HG03108 (cell line): ENCODE results near the gene NHLRC1.
"Not testable (repeated sequence)": the region's sequence is repeated elsewhere in the genome, so short reads cannot be mapped to it uniquely, and the experiment has no call there.

Experiments
- ATAC-seq: cut with Tn5 transposase; IDR thresholded peaks from one replicate; pipeline ENCODE4 v1.9.1; 2021; ENCODE audit warnings: moderate library complexity; ENCODE audit not compliant: unreplicated experiment

NHLRC1 gene

DNA sequence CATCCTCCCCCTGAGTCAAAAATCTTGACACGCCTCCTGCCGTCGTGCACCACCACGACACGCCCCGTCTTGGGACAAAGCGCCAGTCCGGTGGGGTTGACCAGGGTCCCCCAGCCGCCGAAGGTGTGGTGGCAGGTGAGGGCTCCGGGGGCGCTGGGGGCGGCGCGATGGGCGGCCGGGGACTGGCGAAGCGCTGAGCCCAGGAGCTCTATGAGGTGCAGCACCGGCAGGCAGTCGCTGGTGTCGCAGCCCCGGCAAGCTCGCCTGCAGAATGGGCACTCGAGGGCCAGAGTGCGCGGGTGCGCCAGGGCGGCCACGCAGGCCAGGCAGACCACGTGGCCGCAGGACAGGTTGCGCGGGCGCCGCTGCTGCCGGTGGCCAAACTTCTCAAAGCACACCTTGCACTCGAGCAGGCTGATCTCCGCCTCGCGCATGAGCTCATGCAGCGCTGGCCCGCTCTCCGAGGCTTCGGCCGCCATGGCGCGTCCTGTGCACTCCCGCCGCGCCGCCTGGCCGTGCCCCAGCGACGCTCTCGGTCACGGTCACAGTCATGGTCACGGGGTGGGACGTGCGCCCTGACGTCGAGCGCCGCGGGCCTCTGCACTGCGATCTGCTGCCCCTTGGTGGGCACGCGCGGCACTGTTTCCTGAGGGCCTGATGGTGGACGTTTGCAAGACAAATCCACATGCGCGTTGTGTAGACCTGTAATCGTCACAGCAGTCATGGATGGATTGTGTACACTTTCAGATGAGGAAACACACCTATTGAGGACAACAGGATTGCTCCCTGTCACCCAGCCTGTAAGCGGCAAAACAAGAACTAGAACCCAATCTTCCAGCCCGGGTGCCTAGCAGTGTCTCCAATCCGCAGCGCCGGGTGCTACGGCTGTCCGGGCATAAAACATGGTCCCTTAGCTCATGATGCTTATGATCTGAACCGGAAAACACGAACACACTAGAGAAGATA is at the start of gene NHLRC1:
TSS of gene NHLRC1 (minus strand) at position 550 of the 966 bp plus-strand sequence. CDS start at position 479, 71 bp downstream.
- ATAC-seq: peak; percentile 99

DNA sequence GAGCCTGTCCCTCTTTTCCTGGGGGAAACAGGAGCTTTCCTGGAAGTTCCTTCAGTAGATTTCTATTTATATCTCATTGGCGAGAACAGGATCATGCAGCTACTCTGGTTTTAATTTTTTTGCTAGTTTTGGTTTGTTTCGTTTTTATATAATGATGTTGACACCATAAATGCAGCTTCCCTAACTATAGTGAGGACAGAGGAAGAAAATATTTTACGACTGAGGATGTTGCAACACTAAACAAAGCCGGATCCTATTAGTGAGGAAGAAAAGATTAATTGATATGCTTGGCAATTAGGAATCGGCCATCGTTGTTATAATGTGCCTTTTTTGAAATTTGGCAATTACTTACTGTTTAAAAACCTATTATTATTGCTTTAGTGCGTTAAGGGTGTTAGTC is 49.4 kb upstream of the NHLRC1 start:
- ATAC-seq: no peak

DNA sequence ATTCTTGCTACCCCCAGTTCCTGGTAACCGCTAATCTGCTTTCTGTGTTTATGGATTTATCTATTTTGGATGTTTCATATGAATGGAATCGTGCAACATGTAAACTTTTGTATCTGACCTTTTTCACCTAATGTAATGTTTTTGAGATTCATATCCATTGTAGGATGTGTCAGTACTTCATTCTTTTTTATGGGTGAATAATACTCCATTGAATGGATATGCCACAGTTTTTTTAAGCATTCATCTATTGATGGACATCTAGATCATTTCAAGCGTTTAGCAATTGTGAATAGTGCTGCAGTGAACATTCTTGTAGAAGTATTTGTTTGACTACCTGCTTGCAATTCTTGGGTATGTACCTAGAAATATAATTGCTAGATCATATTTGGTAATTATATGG is 45.8 kb upstream of the NHLRC1 start:
- no peak for ATAC-seq

DNA sequence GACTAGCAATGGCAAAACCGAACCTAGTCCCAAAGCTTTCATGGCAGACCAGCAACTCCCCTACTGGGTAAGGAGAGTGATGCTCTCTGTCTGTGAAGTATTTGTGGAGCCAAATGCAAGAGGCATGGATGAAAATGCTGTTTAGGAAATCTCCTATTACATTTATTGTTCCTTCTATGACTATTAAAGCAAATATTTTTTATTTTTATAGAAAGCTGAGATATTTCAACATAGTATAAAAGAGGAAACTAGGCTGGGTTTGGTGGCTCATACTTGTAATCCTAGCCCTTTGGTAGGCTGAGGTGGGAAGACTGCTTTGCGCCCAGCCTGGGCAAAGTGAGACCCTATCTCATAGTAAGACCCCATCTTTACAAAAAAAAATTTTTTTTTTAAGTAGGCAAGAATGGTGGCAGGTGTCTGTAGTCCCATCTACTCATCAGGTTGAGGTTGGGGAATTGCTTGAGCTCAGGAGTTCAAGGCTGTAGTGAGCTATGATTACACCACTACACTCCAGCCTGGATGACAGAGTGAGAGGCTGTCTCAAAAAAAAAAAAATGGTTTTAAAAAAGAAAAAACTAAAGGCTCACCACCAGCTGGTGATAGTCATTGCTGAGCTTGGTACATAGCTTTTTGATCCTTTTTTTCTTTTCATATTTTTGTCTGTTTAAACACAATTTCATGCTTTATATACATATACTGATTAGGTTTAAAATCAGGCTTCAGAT is 44.0 kb upstream of the NHLRC1 start:
- ATAC-seq: no peak

DNA sequence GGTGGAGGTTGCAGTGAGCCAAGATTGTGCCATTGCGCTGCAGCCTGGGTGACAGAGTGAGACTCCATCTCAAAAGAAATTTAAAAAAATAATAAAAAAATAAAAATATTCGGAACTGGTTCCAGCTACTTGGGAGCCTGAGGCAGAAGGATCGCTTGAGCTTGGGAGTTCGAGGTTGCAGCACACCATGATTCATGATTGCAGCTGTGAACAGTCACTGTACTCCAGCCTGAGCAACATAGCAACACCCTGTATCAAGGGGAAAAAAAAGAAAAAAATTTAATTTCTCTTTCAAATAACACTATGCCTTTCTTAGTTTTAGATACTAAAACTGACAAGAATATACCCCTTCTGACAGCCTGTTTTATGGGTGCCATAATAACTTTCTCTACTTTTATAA is 43.3 kb upstream of the NHLRC1 start:
- ATAC-seq: no peak

DNA sequence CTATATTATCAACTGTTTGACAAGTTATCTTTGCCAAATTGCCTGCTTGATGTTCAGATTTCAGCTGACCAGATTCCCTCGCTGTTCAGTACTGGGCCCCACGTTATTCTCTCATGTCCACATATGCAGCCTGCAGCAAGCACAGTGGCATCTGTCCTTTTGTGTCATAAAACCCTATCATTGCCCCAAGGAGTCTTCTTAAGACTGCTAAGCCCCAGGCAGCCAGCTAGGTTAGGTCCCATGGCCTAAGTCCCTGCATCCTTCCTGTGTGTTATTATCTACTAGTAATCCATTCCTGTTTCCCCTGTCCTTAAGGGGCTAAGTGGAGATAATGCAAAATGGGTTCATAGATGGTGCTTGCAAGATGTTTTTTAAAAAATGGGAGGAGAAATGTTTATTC is 39.9 kb upstream of the NHLRC1 start:
- no peak for ATAC-seq

DNA sequence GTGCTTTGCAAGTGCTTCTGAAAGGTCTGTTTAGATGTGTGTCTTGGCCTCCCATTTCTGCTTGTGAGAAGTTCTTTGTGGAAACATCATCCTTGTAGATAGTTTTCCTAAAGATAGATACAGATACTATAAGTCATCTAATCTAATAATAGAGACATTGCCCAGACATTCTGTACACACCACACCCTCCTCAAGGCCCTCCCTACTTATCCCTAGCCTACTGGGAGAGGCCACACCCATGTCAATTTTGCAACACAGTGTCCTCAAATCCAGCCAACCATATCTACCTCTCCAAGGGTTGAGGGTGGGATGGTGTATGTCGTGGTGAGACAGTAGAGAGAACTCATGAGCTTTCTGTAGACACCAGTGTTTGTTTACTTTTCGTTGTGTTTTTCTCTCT is 39.0 kb upstream of the NHLRC1 start:
- no peak for ATAC-seq

DNA sequence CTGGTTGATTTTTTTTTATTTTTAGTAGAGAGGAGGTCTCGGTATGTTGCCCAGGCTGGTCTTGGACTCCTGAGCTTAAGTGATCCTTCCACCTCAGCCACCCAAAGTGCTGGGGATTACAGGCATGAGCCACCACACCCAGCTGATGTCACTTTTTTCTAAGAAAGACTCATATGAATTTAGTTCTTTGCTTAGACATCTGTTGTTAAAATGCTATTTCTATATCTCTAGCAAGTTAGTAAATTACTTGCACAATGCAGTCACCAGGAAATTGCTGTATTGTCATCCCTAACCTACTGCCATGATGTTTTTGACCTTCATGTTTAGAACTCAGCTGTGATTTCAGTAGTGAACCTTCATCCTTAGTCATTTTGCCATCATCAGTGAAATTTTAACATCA is 38.4 kb upstream of the NHLRC1 start:
- ATAC-seq: no peak

DNA sequence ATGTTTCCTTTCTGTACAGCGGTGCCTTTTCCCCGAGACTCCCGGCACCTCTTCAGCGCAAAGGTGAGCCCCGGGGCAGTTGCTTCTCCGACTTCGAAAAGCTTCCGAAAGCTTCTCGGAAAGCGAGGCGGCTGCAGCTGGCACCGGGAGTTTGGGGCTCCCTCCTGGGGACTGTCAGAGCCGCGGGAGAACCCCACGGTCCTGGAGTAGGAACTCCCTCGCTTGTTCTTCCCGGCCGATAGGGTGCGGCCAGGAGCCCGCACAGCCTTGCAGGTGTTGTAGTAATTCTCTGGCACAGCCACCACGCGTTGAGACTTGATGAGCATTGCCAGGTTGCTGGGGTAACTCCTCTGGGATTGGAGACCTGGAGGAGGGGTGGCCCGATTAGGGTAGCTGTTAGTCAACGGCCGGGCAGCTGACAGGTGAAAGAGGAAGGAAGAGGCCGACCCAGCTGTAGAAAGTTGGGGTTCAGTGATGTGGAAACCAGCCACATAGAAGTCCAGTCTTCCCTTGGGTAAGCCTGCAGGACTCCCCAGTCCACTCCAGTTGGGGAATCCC is 33.5 kb upstream of the NHLRC1 start:
- peak; percentile 31 for ATAC-seq

DNA sequence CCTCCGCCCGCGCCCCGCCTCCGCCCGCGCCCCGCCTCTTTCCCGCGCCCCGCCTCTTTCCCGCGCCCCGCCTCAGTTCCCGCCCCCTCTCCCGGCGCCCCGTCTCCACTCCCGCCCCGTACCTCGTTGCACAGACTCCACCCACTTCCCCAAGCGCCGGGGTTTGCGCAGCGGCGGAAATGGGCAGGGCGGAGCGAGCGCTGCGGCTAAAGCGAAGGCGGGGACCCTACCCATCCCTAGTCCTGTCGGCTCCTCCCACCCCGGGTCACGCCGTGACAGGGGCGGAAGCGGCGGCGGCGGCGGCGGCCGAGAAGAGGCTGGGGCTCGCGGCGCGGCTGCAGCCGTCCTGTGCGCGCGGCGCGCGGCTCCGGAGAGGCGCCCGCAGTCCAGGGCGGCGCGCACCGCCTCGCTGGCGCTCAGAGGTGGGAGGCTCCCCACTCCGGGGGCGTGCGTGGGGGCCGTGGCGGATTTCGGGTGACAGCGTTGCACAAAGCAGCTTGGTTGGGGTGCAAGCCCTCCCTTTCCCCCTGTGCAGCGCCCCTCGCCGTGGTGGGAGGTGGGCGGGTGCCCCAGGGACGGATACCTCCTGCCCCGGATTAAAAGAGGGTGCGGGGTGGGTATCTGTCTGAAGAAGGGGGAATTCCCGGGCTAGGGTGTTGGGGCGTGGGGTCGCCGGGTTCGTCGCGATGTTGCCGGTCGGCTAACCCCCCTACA is 32.8 kb upstream of the NHLRC1 start, which contains the start of gene KDM1B:
TSS of gene KDM1B (plus strand) at position 273 of the 714 bp plus-strand sequence. CDS start 4,474 bp downstream, outside the sequence.
- ATAC-seq: peak; percentile 85

DNA sequence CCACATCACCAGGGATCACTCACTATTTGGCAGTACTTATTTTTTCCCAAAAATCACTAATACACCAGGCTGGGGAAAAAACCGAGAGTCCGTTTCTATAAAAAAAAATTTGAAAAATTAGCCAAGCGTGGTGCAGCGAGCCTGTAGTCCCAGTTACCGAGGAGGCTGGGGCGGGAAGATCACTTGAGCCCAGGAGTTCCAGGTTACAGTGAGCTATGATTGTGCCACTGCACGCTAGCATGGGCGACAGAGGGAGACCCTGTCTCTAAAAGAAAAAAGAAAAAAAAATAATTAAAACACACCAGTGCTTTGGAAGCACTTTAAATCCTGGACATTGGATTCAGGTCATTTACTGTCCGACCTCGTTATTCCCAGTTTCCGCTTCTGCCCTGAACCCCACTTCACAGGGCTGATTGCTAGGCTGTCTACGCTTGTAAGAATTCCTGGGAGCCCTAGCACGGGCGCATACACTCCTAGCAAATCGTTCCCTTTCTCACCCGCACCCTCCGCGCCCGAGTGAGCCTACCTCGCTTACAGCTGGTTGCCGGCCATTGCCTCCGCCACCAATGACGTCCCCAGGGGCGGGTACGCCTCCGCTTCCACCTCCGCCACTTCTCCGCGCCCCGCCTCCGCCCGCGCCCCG is 32.2 kb upstream of the NHLRC1 start, which contains the start of gene TPMT:
TSS of gene TPMT (minus strand) at position 571 of the 643 bp plus-strand sequence. CDS start 5,950 bp downstream, outside the sequence.
- peak; percentile 48 for ATAC-seq

DNA sequence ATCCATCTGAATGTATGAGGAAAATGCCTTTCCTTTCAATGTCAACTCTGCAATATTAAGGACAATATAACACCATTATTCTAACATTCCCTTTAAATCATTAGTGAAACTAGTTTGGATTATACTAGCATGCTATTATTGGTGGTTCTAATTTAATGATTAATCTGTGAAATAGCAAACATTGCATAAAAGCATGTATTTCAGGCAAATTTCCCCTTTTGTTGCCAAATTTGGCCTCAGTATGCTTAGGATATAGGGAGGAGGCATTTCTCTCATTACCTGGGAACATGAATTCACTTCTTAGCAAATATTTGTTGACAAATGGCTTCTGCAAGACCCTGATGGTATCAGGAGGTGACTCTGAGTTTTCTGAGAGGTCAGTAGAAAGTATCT is 30.8 kb upstream of the NHLRC1 start:
- no peak for ATAC-seq

DNA sequence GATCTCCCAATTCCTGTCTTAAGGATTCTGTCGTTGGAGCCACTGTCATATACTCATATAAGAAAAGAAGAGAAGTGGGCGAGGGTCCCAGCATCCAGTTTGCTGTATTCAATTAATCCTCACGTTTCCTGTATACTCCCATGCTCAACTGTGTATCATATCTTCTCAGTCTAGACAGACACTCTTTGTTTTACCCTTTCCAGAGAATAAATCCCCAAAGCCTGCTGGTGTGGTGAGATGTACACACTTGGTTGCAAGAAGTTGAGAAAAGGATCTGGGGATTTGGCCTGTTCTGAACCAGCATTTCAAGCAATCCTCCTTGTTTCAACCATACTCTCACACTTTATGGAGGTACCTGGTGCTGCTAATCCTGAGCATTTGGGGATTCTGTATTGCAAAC is 29.3 kb upstream of the NHLRC1 start:
- no peak for ATAC-seq

DNA sequence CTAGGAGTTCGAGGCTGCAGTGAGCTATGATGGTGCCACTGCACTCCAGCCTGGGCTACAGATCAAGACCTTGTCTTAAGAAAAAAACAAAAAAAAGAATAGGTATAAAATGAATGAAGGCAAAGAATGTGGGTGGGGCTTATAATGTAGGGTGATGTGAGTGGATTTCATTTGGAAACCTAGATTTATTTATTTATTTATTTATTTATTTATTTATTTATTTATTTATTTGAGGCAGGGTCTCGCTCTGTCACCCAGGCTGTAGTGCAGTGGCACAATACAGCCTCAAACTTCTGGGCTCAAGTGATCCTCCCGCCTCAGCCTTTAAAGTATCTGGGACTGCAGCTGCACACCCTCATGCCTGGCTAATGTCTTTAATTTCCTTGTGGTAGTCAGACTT is 28.9 kb upstream of the NHLRC1 start:
- not testable (repeated sequence) for ATAC-seq

DNA sequence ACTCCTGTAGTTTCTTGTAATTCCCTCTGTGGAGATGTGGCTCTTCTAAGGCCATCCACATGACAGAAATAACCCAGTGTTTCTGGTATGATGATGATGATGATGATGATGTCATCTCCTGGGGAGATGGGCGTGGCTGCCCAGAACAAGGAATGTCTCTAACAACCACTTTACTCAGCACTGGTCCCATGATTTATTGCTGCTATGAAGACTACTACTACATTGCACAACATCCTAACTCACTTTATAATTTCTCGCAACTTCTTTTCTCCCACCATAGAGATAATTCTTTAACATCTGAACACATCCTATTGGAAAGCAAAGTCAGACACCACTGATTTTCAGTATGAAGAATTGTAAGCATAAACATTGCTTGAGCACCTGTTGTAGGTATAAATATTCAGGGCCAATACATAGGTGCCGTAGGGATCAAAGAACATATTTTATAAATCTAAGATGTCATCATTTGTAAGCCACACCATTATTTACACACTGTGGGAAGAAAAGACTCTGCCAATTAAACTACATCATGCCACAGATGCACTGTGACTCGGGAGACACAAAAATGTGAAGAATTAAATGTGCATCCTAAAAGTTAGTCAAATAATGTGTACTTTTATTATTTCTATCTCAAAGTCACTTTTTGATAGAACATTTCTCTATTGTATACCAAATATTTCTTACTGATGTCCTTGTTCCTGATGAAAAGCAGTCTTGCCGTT is 26.0 kb upstream of the NHLRC1 start:
- no peak for ATAC-seq

DNA sequence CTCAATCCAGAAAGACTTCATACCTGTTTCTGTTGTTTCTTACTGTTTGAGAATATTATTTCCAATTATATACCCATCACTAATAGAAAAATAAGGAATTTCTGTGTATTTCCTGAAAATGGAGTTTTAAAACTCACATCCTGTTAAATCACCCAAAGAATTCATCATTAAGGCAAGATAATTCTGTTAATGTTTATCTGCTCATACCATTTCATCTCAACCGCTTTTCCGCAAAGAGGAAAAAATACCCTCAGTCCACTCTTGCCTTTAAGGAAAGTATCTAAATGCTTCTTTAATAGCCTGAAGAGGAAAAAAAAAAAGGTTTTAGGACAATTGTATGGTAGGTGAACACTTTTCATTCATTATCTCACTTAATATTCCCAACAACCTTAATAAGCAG is 25.1 kb upstream of the NHLRC1 start:
- no peak for ATAC-seq

DNA sequence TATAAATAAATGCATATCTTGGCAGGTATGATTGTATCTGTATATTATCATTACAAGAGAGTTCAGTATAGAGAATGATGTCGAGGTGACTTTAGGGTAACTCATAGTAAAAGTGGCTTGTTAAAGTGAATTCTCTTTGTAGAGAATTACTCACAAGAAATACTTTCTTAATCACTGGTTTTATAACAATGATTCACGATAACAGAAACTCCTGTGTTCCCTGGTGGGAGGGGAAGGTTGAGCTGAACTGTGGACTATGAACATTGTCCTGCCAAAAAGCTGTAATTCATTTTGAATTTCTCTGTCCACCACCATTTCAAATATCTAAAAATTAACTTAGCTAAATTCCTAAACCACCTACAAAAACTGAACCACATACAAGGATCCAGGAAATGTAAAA is 24.7 kb upstream of the NHLRC1 start:
- ATAC-seq: no peak

DNA sequence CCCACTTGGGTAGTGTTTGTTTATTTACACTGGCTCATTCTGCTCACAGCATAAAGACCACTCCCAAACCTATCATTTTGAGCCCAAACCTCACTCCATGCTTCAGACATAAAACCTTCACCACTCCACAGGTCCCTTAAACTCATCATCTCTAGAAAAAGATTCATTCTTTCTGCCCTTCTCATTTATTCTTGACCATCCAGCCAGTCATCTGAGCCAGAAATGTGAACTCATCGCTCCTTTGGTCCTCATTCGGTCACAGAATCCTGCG is 20.0 kb upstream of the NHLRC1 start:
- no peak for ATAC-seq

DNA sequence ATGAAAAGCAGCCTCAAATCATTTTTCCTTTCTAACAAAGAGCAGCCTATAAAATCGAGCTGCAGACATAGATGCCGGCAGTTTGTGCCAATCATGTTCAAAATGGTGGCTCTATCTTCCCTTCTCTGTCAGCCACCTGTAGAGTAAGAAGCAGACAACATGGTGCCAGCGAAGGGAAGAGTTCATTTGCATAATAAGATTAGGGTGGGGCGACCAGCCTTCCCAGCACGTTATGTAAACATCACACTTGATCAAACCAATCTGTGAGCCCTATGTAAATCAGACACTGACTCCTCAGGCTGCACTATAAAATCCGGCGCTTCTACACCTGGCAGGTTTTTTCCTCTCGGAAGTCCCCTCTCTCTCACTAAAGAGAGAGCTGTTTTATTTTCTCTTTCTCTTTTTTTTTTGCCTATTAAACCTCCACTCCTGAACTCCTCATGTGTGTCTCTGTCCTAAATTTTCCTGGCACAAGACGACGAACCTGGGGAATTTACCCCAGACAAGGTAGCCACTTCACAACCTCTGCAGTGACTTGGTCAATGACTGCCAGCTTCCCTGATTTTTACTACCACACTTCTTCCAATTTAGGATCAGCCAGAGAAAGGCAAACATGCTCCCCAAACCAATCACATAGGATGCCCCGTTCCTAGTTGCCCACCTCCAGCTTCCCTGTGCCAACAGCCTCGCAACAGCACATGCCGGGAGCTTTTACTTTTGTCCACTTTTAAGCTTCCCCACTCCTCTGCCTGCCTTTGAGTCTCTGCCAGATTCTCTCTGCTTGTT is 19.5 kb upstream of the NHLRC1 start:
- no peak for ATAC-seq
